AG08395 (cell line): ENCODE measurements around the gene VWF.
"Not testable (repeated sequence)": the region's sequence is repeated elsewhere in the genome, so short reads cannot be mapped to it uniquely, and the experiment has no call there.

Experiments
- DNase-seq: peaks from one replicate; pipeline ENCODE4 v3.0.0; 2012; ENCODE audit warnings: mixed read lengths, low spot score

VWF gene

DNA sequence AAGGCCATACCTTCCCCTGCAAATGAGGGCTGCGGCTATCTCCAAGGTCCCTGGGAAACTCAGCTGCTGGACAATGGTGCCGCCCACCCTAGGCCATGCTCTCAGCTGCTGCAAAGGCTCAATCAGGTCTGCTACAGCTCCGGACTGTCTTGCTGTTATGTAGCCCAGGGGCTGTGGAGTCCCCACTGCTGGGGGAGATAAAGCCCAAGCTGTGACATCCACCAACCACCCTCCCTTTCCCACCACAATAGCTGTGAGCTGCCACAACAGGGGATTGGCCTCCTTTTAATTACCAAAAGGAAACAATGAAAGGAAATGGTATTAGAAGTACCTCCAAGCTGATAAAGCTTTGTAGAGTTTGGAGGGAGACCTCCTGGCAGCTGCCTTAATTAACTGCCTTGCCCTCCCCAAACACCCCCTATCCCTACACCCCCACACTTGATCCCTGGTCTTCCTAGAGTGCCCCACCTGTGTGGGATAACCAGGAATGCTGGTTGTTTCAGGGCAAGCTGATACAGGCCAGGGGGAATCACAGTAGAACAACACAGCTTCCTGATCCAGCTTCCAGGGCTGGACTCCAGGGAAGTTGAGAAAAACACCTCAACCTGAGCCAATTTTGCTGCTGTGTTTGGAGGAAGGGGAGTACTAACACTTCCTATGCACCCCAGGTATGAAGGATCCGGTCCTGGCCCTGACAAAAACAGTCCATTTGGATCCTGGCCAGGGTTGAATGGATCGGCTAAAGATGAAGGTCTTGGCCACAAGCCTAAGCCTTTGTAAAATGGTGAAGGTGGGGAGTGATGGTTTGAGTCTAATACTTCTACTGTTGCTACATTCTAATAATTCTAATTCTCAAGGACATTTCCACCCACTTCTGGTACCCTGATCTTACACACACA, at the start of gene VWF:
Gene VWF (minus strand): TSS at position 260 of the 899 bp plus-strand sequence. CDS start 1,474 bp downstream, outside the sequence.
- no peak for DNase-seq

DNA sequence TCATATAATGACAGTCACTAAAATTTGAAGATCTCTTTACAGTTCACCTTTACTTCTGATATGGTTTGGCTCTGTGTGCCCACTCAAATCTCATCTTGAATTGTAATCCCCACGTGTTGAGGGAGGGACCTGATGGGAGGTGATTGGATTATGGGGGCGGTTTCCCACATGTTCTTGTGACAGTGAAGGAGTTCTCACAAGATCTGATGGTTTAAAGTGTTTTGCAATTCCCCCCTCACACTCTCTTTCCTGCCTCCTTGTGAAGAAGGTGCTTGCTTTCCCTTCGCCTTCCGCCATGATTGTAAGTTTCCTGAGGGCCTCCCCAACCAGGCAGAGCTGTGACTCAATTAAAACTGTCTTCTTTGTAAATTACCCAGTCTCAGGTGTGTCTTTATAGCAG, 48.4 kb upstream of the VWF start:
- DNase-seq: no peak

- no peak for DNase-seq
These were observed 47.6 kb upstream of the VWF start for GRCh38 chr12:6172086-6172485.

DNA sequence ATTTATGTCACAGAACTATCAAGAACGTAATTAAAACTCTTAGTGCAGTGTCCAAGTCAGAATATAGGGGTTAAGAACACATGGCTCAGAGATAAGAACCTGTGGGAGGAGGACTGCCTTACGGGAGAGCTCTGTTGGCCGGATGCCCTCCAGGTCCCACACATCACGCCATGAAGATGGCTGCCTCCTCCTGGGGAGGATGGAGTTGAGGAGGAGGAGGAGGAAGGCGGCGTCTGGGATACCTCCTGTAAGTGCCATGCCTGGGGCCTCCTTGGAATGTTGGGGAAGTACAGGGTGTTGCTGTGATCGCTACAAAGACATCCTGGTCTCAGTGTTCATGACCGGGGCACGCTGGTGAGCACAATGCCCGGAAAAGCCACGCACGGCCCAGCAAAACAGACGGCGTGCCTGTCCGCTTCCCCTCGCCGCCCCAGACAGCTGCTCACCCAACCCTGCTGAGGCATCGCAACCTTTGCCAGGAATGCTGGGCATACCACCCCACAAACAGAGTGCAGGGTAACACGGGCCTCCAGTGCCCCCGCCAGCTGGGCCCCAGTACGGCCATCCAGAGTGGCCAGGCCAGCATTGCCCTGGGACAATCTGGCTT, 47.0 kb upstream of the VWF start:
- no peak for DNase-seq

DNA sequence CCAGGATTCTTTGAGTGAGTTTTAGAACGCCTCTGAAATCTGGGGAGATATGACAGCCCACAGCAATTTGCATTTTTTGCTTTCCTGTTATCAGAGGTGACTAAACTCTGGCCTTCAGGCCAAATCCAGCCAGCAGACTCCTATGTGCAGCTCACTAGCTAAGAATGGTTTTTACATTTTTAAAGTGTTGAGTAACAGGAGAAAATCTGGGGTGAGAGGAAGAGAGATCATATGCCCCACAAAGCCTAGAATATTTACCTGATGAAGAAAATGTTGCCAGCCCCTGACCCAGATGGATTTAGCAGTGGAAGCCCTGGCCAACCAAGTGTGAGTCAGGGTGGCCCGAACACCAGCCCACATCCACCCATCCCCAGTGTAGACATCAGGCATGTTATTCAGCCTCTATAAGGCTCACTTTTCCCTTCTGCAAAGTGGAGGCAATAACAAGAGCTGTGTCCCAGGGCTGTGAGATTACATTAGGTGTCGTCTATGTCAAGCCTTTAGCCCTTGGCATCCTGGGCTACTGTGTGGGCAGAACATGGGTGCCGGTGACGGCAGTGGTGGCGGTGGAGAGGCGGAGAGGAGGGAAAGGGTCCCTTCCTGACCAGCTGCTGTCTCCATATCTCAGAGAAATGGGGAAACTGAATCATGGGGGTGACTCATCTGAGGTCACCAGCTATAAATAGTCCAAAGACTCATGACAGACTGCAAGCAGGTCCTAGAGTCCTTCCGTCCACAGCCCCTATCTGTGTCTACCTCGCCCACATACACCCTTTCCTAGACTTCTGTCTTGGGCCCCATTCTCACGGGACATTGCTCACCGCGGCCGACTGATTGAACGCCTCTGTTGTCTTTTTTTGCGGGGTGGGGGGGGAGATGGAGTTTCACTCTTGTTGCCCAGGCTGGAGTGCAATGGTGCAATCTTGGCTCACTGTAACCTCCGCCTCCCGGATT, 43.1 kb upstream of the VWF start:
- peak; percentile 88 for DNase-seq

GRCh38 chr12:6166808-6167207, 42.3 kb upstream of the VWF start:
- no peak for DNase-seq

GRCh38 chr12:6165395-6165794, 40.9 kb upstream of the VWF start:
- DNase-seq: peak; percentile 55

DNA sequence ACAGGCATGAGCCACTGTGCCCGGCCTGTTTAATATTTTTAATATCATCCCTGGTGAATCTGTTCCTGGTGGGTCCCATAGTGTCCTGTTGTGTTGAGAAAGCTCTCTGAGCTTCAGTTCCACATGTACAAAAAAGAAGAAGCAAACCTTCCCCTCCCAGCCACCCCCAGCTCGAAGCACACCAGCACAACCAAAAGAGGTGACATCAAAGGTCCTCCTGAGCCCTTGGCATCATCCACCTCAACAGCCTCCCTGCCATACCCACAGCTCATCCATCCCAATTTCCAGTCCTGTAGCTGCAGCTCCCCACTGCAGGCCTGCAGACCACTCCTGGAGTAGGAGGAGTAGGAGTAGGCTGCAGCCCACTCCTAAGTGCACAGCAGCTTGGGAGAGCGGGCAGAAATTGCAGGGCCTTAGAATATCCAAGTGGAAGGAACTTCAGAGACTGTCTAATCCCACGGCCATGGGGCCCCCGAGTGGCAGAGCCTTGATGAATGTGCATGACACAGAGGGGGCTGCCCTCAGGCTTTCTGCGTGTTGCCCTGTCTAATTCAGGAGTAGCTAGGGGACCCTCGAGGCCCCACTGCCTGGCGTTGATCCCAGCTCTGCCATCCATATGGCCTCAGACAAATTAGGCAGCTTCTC, 39.1 kb upstream of the VWF start:
- DNase-seq: no peak

GRCh38 chr12:6161124-6161882, 36.8 kb upstream of the VWF start:
- peak; percentile 65 for DNase-seq

DNA sequence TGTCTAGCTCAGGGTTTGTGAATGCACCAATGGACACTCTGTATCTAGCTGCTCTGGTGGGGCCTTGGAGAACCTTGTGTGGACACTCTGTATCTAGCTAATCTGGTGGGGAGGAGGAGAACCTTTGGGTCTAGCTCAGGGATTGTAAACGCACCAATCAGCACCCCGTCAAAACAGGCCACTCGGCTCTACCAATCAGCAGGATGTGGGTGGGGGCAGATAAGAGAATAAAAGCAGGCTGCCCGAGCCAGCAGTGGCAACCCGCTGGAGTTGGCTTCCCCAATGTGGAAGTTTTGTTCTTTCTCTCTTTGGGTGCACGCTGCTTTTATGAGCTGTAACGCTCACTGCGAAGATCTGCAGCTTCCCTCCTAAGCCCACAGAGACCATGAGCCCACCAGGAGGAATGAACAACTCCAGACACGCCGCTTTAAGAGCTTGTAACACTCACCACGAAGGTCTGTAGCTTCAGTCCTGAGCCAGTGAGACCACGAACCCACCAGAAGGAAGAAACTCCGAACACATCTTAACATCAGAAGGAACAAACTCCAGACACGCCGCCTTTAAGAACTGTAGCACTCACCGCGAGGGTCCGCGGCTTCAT, 35.7 kb upstream of the VWF start:
- DNase-seq: not testable (repeated sequence)

- not testable (repeated sequence) for DNase-seq
These were observed 34.9 kb upstream of the VWF start for GRCh38 chr12:6159166-6160011.

DNA sequence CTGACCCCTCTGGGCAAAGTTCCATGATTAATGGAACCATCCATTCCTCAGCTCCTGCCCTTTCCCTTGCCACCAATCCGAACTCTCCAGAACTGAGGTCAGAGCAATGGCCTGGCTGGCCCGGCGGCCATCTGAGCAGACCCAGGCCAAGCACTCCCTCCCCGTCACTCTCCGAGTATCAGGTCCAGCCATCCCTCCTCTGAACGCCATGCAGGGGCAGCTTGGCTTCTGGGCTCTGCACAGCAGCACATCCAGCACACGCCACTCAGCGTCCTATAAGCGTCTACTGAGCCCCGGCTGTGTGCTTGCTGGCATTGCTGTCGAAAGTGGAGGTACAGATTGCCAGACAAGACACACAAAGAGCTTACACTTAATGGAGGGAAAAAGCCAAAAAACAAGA, 34.3 kb upstream of the VWF start:
- no peak for DNase-seq

GRCh38 chr12:6158255-6158654, 33.8 kb upstream of the VWF start:
- no peak for DNase-seq

- DNase-seq: no peak
These were observed 33.0 kb upstream of the VWF start for GRCh38 chr12:6157482-6157881.

- DNase-seq: no peak
These were observed 30.4 kb upstream of the VWF start for GRCh38 chr12:6154730-6155459.

DNA sequence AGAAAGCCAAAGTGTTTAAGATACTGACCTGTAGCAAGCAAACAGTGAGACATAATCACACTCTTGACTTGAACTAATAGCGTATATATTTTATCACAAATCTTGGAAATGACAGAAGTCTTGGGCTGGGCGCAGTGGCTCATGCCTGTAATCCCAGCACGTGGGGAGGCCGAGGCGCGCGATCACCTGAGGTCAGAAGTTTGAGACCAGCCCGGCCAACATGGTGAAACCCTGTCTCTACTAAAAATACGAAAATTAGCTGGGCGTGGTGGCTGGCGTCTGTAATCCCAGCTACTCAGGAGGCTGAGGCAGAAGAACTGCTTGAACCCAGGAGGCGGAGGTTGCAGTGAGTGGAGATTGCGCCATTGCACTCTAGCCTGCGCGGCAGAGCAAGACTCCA, 24.3 kb upstream of the VWF start:
- not testable (repeated sequence) for DNase-seq

DNA sequence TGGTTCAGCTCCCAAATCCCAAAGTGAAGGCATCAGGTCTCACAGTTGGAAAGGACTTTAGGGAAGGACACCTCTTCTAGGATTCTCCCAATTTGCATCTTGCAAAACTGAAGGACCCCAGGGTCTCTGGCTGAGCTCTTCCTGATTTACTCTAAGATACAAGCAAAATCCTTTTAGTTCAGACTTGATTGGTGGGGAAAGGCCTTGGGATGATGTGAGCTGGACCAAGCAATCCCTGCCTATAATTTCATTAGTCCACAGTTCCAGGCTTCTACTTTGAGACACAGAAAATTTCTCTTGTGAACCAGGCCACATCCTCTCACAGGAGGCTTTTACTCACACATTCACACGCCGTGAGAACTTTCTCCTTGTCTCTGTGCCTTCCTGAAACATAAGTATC, 23.6 kb upstream of the VWF start:
- no peak for DNase-seq

- no peak for DNase-seq
These were observed 22.5 kb upstream of the VWF start for GRCh38 chr12:6146951-6147350.

- no peak for DNase-seq
These were observed 22.0 kb upstream of the VWF start for GRCh38 chr12:6146509-6146908.
